ENCODE measurements around the gene LRBA.

The LRBA gene

GRCh38 chr4:150451883-150452282 lies 563.2 kb downstream of the LRBA start:
- in situ Hi-C loops (cut with HindIII; ENCODE audit: low sequenced_read_pairs), result no loop called here

GRCh38 chr4:150447356-150447755 lies 567.7 kb downstream of the LRBA start:
- in situ Hi-C loops (cut with HindIII; ENCODE audit: low sequenced_read_pairs), result no loop called here

- in situ Hi-C loops (cut with HindIII; ENCODE audit: low sequenced_read_pairs), result no loop called here
Observed at GRCh38 chr4:150439451-150439933, 575.6 kb downstream of the LRBA start.

GRCh38 chr4:150436598-150437370 lies 578.3 kb downstream of the LRBA start:
- in situ Hi-C loops (cut with HindIII; ENCODE audit: low sequenced_read_pairs), result no loop called here

GRCh38 chr4:150431221-150431620 lies 583.9 kb downstream of the LRBA start:
- in situ Hi-C loops (cut with HindIII; ENCODE audit: low sequenced_read_pairs), result no loop called here

- in situ Hi-C loops (cut with HindIII; ENCODE audit: low sequenced_read_pairs), result no loop called here
Observed at GRCh38 chr4:150425161-150425560, 589.9 kb downstream of the LRBA start.

GRCh38 chr4:150423503-150423902 lies 591.6 kb downstream of the LRBA start:
- in situ Hi-C loops (cut with HindIII; ENCODE audit: low sequenced_read_pairs), result no loop called here

GRCh38 chr4:150423074-150423473 lies 592.0 kb downstream of the LRBA start:
- in situ Hi-C loops (cut with HindIII; ENCODE audit: low sequenced_read_pairs), result no loop called here

- in situ Hi-C loops (cut with HindIII; ENCODE audit: low sequenced_read_pairs), result no loop called here
Observed at GRCh38 chr4:150421612-150422011, 593.5 kb downstream of the LRBA start.

- in situ Hi-C loops (cut with HindIII; ENCODE audit: low sequenced_read_pairs), result no loop called here
Observed at GRCh38 chr4:150419939-150420338, 595.1 kb downstream of the LRBA start.

- in situ Hi-C loops (cut with HindIII; ENCODE audit: low sequenced_read_pairs), result no loop called here
Observed at GRCh38 chr4:150418757-150419410, 596.2 kb downstream of the LRBA start.

- in situ Hi-C loops (cut with HindIII; ENCODE audit: low sequenced_read_pairs), result no loop called here
Observed at GRCh38 chr4:150415213-150415612, 599.9 kb downstream of the LRBA start.

- in situ Hi-C loops (cut with HindIII; ENCODE audit: low sequenced_read_pairs), result no loop called here
Observed at GRCh38 chr4:150411520-150411919, 603.6 kb downstream of the LRBA start.

GRCh38 chr4:150402871-150403272 lies 612.2 kb downstream of the LRBA start:
- in situ Hi-C loops (cut with HindIII; ENCODE audit: low sequenced_read_pairs), result no loop called here

GRCh38 chr4:150401083-150401687 lies 613.9 kb downstream of the LRBA start:
- in situ Hi-C loops (cut with HindIII; ENCODE audit: low sequenced_read_pairs), result no loop called here

GRCh38 chr4:150395872-150396271 lies 619.2 kb downstream of the LRBA start:
- in situ Hi-C loops (cut with HindIII; ENCODE audit: low sequenced_read_pairs), result no loop called here

- in situ Hi-C loops (cut with HindIII; ENCODE audit: low sequenced_read_pairs), result no loop called here
Observed at GRCh38 chr4:150394046-150394445, 621.0 kb downstream of the LRBA start.

- in situ Hi-C loops (cut with HindIII; ENCODE audit: low sequenced_read_pairs), result no loop called here
Observed at GRCh38 chr4:150391052-150391451, 624.0 kb downstream of the LRBA start.

GRCh38 chr4:150390531-150390910 lies 624.6 kb downstream of the LRBA start:
- in situ Hi-C loops (cut with HindIII; ENCODE audit: low sequenced_read_pairs), result no loop called here

- in situ Hi-C loops (cut with HindIII; ENCODE audit: low sequenced_read_pairs), result no loop called here
Observed at GRCh38 chr4:150389896-150390530, 625.1 kb downstream of the LRBA start.

- in situ Hi-C loops (cut with HindIII; ENCODE audit: low sequenced_read_pairs), result no loop called here
Observed at GRCh38 chr4:150387981-150388380, 627.1 kb downstream of the LRBA start.

Data from endothelial cell of hepatic sinusoid (primary cell).